Neural progenitor cell (in vitro differentiated cells): ENCODE results near the gene UTP15. TPM values are rescaled to one million over a fixed set of nuclear protein-coding genes. Genes with fewer than 3 reads are reported as not detected.

Experiments
- DNase-seq: peaks from one replicate; pipeline ENCODE4 v3.0.0-alpha.2; 2016; ENCODE audit warnings: low spot score
- H2AFZ ChIP-seq: fragments of 200-600 bp; sonication (generic); replicated peaks from 2 replicates; pipeline ENCODE4 v1.6.1; 2016; ENCODE audit warnings: antibody characterized with exemption
- H3F3A ChIP-seq: fragments of 200-600 bp; sonication (generic); 2 replicates; pipeline ENCODE4 v1.6.1; 2016; ENCODE audit warnings: antibody characterized with exemption, low read depth
- H3K27ac ChIP-seq: fragments of 200-600 bp; sonication (generic); 2 replicates; pipeline ENCODE4 v1.5.1; 2016; ENCODE audit warnings: mild to moderate bottlenecking
- H3K27me3 ChIP-seq: fragments of 200-600 bp; sonication (generic); 2 replicates; pipeline ENCODE4 v1.6.1; 2016; ENCODE audit warnings: mild to moderate bottlenecking, moderate library complexity
- H3K36me3 ChIP-seq: fragments of 200-600 bp; sonication (generic); 2 replicates; pipeline ENCODE4 v1.5.1; 2016
- H3K4me1 ChIP-seq: fragments of 200-600 bp; sonication (generic); 2 replicates; pipeline ENCODE4 v1.6.1; 2016; ENCODE audit warnings: mixed run types
- H3K4me2 ChIP-seq: fragments of 200-600 bp; sonication (generic); 2 replicates; pipeline ENCODE4 v1.6.1; 2016
- H3K4me3 ChIP-seq: fragments of 200-600 bp; sonication (generic); 2 replicates; pipeline ENCODE4 v1.5.1; 2016
- H3K79me2 ChIP-seq: fragments of 200-600 bp; sonication (generic); 2 replicates; pipeline ENCODE4 v1.6.1; 2016; ENCODE audit warnings: low read depth
- H3K9ac ChIP-seq: fragments of 200-600 bp; sonication (generic); 2 replicates; pipeline ENCODE4 v1.6.1; 2016
- H3K9me3 ChIP-seq: fragments of 200-600 bp; sonication (generic); 2 replicates; pipeline ENCODE4 v1.5.1; 2016; ENCODE audit warnings: low read depth
- H4K20me1 ChIP-seq: fragments of 200-600 bp; sonication (generic); 2 replicates; pipeline ENCODE4 v1.6.1; 2016; ENCODE audit warnings: low read depth
- H3K27ac Mint-ChIP-seq: 3 replicates; pipeline ENCODE4 v1.8.0; 2021; ENCODE audit warnings: mixed read lengths
- H3K27me3 Mint-ChIP-seq: 2 replicates; pipeline ENCODE4 v1.8.0; 2022; ENCODE audit warnings: low read depth, mild to moderate bottlenecking, inconsistent platforms, moderate library complexity, mixed read lengths; ENCODE audit not compliant: insufficient read depth
- H3K36me3 Mint-ChIP-seq: 3 replicates; pipeline ENCODE4 v1.8.0; 2021; ENCODE audit warnings: mixed read lengths
- H3K4me1 Mint-ChIP-seq: 3 replicates; pipeline ENCODE4 v1.8.0; 2021; ENCODE audit warnings: mixed read lengths
- H3K4me3 Mint-ChIP-seq: 3 replicates; pipeline ENCODE4 v1.8.0; 2021; ENCODE audit warnings: mild to moderate bottlenecking, moderate library complexity, mixed read lengths
- H3K9me3 Mint-ChIP-seq: 3 replicates; pipeline ENCODE4 v1.8.0; 2020; ENCODE audit warnings: mixed read lengths
- CTCF ChIP-seq: fragments of 200-600 bp; sonication (generic); IDR thresholded peaks from 2 replicates; pipeline ENCODE4 v1.5.1; 2017; ENCODE audit warnings: antibody characterized with exemption, mild to moderate bottlenecking
- EZH2 ChIP-seq: fragments of 200-600 bp; sonication (generic); IDR thresholded peaks from 2 replicates; pipeline ENCODE4 v1.6.1; 2017; ENCODE audit warnings: antibody characterized with exemption, mild to moderate bottlenecking, moderate library complexity
- EZH2phosphoT487 ChIP-seq: fragments of 200-600 bp; sonication (generic); IDR thresholded peaks from 2 replicates; pipeline ENCODE4 v1.6.1; 2017; ENCODE audit warnings: antibody characterized with exemption
- total RNA-seq: library from RNA; depleted of rRNA; stranded (reverse); fragments of >200 nt; gene quantifications from 2 replicates; pipeline ENCODE4 v1.2.3, GENCODE V29; 2015; ENCODE audit warnings: low replicate concordance

The UTP15 gene
- total RNA-seq, 1 donor from 2014 or later: 34.4 TPM

GRCh38 chr5:73534971-73535370, 30.6 kb upstream of the UTP15 start:
- no peak overlapping the region for H3K27ac ChIP-seq
- Mint-ChIP-seq H3K4me3 (no peak overlapping the region), H3K9me3 (peaks cover 13% of the 10 kb centered on the region), H3K27ac (no peak overlapping the region), H3K4me1 (peaks cover 3% of the 10 kb centered on the region), H3K27me3 (peaks cover 20% of the 10 kb centered on the region), H3K36me3 (no peaks in the 10 kb centered on the region)
- H3F3A ChIP-seq: no peaks in the 10 kb centered on the region
- no peaks in the 10 kb centered on the region for H4K20me1 ChIP-seq
- H3K4me1 ChIP-seq: no peaks in the 10 kb centered on the region
- no peak overlapping the region for H3K9ac ChIP-seq
- no peak overlapping the region for H3K4me3 ChIP-seq
- TF ChIP-seq EZH2 (no peak), EZH2phosphoT487 (no peak), CTCF (no peak)
- H3K79me2 ChIP-seq: no peaks in the 10 kb centered on the region
- no peaks in the 10 kb centered on the region for H3K27me3 ChIP-seq
- no peaks in the 10 kb centered on the region for H3K9me3 ChIP-seq
- H2AFZ ChIP-seq: no peak overlapping the region
- no peaks in the 10 kb centered on the region for H3K36me3 ChIP-seq
- DNase-seq: no peak
- no peak overlapping the region for H3K4me2 ChIP-seq

GRCh38 chr5:73539730-73540129, 25.8 kb upstream of the UTP15 start:
- no peaks in the 10 kb centered on the region for H3K36me3 Mint-ChIP-seq
- no peak overlapping the region for H3K4me2 ChIP-seq
- H3K4me3 ChIP-seq: no peak overlapping the region
- no peaks in the 10 kb centered on the region for H3K79me2 ChIP-seq
- peaks cover 6% of the 10 kb centered on the region for H3K4me1 ChIP-seq
- H3F3A ChIP-seq: no peaks in the 10 kb centered on the region
- no peaks in the 10 kb centered on the region for H3K9me3 ChIP-seq
- H3K9me3 Mint-ChIP-seq: no peaks in the 10 kb centered on the region
- H2AFZ ChIP-seq: no peak overlapping the region
- H3K9ac ChIP-seq: no peak overlapping the region
- DNase-seq: no peak
- H3K27ac ChIP-seq: no peak overlapping the region
- H4K20me1 ChIP-seq: no peaks in the 10 kb centered on the region
- peaks cover 7% of the 10 kb centered on the region for H3K27me3 Mint-ChIP-seq
- H3K36me3 ChIP-seq: no peaks in the 10 kb centered on the region
- H3K4me1 Mint-ChIP-seq: peaks cover 7% of the 10 kb centered on the region
- TF ChIP-seq CTCF (no peak), EZH2phosphoT487 (no peak), EZH2 (no peak)
- H3K4me3 Mint-ChIP-seq: no peak overlapping the region
- no peaks in the 10 kb centered on the region for H3K27me3 ChIP-seq
- no peak overlapping the region for H3K27ac Mint-ChIP-seq

GRCh38 chr5:73540192-73540591, 25.4 kb upstream of the UTP15 start:
- Histone ChIP-seq H3K9ac (no peak overlapping the region), H3K36me3 (no peaks in the 10 kb centered on the region), H3F3A (no peaks in the 10 kb centered on the region), H3K4me1 (peaks cover 6% of the 10 kb centered on the region), H3K79me2 (no peaks in the 10 kb centered on the region), H4K20me1 (no peaks in the 10 kb centered on the region), H2AFZ (no peak overlapping the region), H3K9me3 (no peaks in the 10 kb centered on the region), H3K27me3 (no peaks in the 10 kb centered on the region), H3K4me3 (no peak overlapping the region), H3K27ac (no peak overlapping the region), H3K4me2 (no peak overlapping the region)
- Mint-ChIP-seq H3K4me3 (no peak overlapping the region), H3K27me3 (peaks cover 7% of the 10 kb centered on the region), H3K9me3 (no peaks in the 10 kb centered on the region), H3K4me1 (peaks cover 7% of the 10 kb centered on the region), H3K27ac (no peak overlapping the region), H3K36me3 (no peaks in the 10 kb centered on the region)
- no peak for DNase-seq
- no peak for TF ChIP-seq EZH2phosphoT487
- no peak for TF ChIP-seq CTCF
- no peak for TF ChIP-seq EZH2

GRCh38 chr5:73542020-73542419, 23.5 kb upstream of the UTP15 start:
- H3K9me3 Mint-ChIP-seq: no peaks in the 10 kb centered on the region
- peaks cover 3% of the 10 kb centered on the region for H3K27me3 Mint-ChIP-seq
- Histone ChIP-seq H3K9me3 (no peaks in the 10 kb centered on the region), H3K4me3 (no peak overlapping the region), H3K4me2 (no peak overlapping the region), H3K36me3 (no peaks in the 10 kb centered on the region), H3K27me3 (no peaks in the 10 kb centered on the region), H3K27ac (no peak overlapping the region), H3F3A (no peaks in the 10 kb centered on the region), H3K9ac (no peak overlapping the region), H4K20me1 (no peaks in the 10 kb centered on the region), H3K4me1 (peaks cover 6% of the 10 kb centered on the region), H2AFZ (no peak overlapping the region), H3K79me2 (no peaks in the 10 kb centered on the region)
- no peak overlapping the region for H3K4me3 Mint-ChIP-seq
- peaks cover 4% of the 10 kb centered on the region for H3K4me1 Mint-ChIP-seq
- H3K36me3 Mint-ChIP-seq: no peaks in the 10 kb centered on the region
- no peak for TF ChIP-seq CTCF
- no peak for TF ChIP-seq EZH2phosphoT487
- no peak for TF ChIP-seq EZH2
- H3K27ac Mint-ChIP-seq: no peak overlapping the region
- DNase-seq: no peak
